GM19240 (cell line): Measurements from ENCODE around the gene RAPGEF3.

Experiments
- DNase-seq: peaks from one replicate; pipeline ENCODE4 v3.0.0; 2011; ENCODE audit warnings: low spot score; ENCODE audit not compliant: insufficient read length

The RAPGEF3 gene

GRCh38 chr12:47791351-47791746, 32.7 kb upstream of the RAPGEF3 start:
- no peak for DNase-seq

- no peak for DNase-seq
These were observed 32.1 kb upstream of the RAPGEF3 start for GRCh38 chr12:47790676-47791350.

GRCh38 chr12:47789712-47790489, 31.2 kb upstream of the RAPGEF3 start:
- no peak for DNase-seq

- DNase-seq, result no peak
These were observed 30.5 kb upstream of the RAPGEF3 start for GRCh38 chr12:47789141-47789540.

- DNase-seq, result no peak
These were observed 29.1 kb upstream of the RAPGEF3 start for GRCh38 chr12:47787596-47788319.

- DNase-seq, result no peak
These were observed 28.1 kb upstream of the RAPGEF3 start for GRCh38 chr12:47786662-47787280.

- DNase-seq, result no peak
These were observed 27.4 kb upstream of the RAPGEF3 start for GRCh38 chr12:47785887-47786661.

GRCh38 chr12:47785036-47785886, 26.6 kb upstream of the RAPGEF3 start:
- no peak for DNase-seq

GRCh38 chr12:47783821-47784819, 25.4 kb upstream of the RAPGEF3 start:
- no peak for DNase-seq

- no peak for DNase-seq
These were observed 24.5 kb upstream of the RAPGEF3 start for GRCh38 chr12:47783024-47783755.

GRCh38 chr12:47782372-47782770, 23.7 kb upstream of the RAPGEF3 start:
- DNase-seq, result no peak

GRCh38 chr12:47781479-47782371, 23.0 kb upstream of the RAPGEF3 start:
- DNase-seq, result no peak

- no peak for DNase-seq
These were observed 21.3 kb upstream of the RAPGEF3 start for GRCh38 chr12:47779943-47780504.

GRCh38 chr12:47779301-47779942, 20.7 kb upstream of the RAPGEF3 start:
- DNase-seq, result peak; percentile 91

- DNase-seq, result no peak
These were observed 20.2 kb upstream of the RAPGEF3 start for GRCh38 chr12:47778881-47779280.
